Activated CD8-positive, alpha-beta T cell treated with anti-CD3 and anti-CD28 coated beads for 36 hours (primary cell): ENCODE data around the gene DRAXIN. TPM values are rescaled to one million over a fixed set of nuclear protein-coding genes. Genes with fewer than 3 reads are reported as not detected.

Experiments
- ATAC-seq: fragments of 200-7000 bp; cut with Tn5 transposase; one replicate; pipeline ENCODE4 v1.10.0; 2021; ENCODE audit warnings: mild to moderate bottlenecking, moderate library complexity
- CTCF ChIA-PET: fragments of 350-600 bp; sonication (Branson Sonifier 250); formaldehyde crosslinking; loops from one replicate; lab custom pipeline; 2021; ENCODE audit warnings: antibody characterized with exemption; lab: Charles Lee
- POLR2A ChIA-PET: fragments of 350-600 bp; sonication (Branson Sonifier 250); formaldehyde crosslinking; loops from one replicate; lab custom pipeline; 2021; ENCODE audit warnings: antibody characterized with exemption; lab: Charles Lee
- DNase-seq: peaks from one replicate; pipeline ENCODE4 v3.0.0-alpha.2; 2020
- H3K27ac Mint-ChIP-seq: one replicate; pipeline ENCODE4 v1.8.0; 2021; ENCODE audit warnings: mild to moderate bottlenecking, mixed read lengths
- H3K27me3 Mint-ChIP-seq: one replicate; pipeline ENCODE4 v1.8.0; 2021; ENCODE audit warnings: mixed read lengths
- H3K36me3 Mint-ChIP-seq: one replicate; pipeline ENCODE4 v1.8.0; 2021; ENCODE audit warnings: low read depth, mixed read lengths
- H3K4me1 Mint-ChIP-seq: one replicate; pipeline ENCODE4 v1.8.0; 2021; ENCODE audit warnings: low read depth, mixed read lengths
- H3K4me3 Mint-ChIP-seq: one replicate; pipeline ENCODE4 v1.8.0; 2021; ENCODE audit warnings: mild to moderate bottlenecking, moderate library complexity, mixed read lengths
- H3K9me3 Mint-ChIP-seq: one replicate; pipeline ENCODE4 v1.8.0; 2021; ENCODE audit warnings: mixed read lengths
- CTCF ChIP-seq: fragments of 200-600 bp; IDR thresholded peaks from one replicate; pipeline ENCODE4 v1.8.0; 2022; ENCODE audit warnings: antibody characterized with exemption, mild to moderate bottlenecking
- intact Hi-C: fragments of 100-400 bp; cut with micrococcal nuclease; formaldehyde crosslinking; loops from one replicate; pipeline ENCODE4 v1.10.0; 2022
- total RNA-seq, 2 experiments: library from RNA; stranded (reverse); gene quantifications; one replicate each; pipeline ENCODE4 v1.2.3, GENCODE V29; 2021

The DRAXIN gene
- total RNA-seq, 2 experiments from 2014 or later = 0.18 to 0.20 TPM

DNA sequence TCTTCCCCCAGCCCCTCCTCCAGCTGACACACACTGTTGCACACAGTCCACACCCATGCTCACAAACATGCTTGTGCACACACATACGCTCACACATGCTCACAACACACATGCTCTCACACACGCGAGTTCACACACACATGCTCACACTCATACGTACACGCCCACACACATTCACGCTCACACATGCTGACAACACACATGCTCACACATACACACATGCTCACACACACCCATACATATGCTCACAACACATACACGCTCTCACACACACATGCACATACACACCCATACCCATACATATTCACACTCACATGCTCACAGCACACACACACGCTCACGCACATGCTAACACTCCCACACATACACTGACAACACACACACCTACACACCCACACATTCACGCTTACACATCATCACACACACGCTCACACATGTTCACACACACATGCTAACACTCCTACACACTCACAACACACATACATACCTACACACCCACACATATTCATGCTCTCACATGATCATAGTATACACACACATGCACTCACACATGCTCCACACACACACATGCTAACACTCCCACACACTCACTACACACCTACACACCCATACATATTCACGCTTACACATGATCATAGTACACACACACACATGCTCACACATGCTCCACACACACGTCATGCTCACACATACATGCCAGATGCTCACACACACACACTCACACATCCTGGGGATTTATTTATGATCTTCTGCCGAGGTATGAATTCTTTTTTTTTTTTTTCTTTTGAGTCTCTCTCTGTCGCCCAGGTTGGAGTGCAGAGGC lies 10.7 kb downstream of the DRAXIN start:
- Mint-ChIP-seq H3K9me3 (no peaks in the 10 kb centered on the region), H3K27ac (no peak overlapping the region), H3K4me3 (no peak overlapping the region), H3K4me1 (peaks cover 6% of the 10 kb centered on the region), H3K36me3 (no peaks in the 10 kb centered on the region), H3K27me3 (peaks cover 1% of the 10 kb centered on the region)
- ChIA-PET CTCF (no interaction called here), POLR2A (no interaction called here)
- DNase-seq (no peak), ATAC-seq (no peak)
- intact Hi-C loops = no loop called here
- no peak for TF ChIP-seq CTCF

DNA sequence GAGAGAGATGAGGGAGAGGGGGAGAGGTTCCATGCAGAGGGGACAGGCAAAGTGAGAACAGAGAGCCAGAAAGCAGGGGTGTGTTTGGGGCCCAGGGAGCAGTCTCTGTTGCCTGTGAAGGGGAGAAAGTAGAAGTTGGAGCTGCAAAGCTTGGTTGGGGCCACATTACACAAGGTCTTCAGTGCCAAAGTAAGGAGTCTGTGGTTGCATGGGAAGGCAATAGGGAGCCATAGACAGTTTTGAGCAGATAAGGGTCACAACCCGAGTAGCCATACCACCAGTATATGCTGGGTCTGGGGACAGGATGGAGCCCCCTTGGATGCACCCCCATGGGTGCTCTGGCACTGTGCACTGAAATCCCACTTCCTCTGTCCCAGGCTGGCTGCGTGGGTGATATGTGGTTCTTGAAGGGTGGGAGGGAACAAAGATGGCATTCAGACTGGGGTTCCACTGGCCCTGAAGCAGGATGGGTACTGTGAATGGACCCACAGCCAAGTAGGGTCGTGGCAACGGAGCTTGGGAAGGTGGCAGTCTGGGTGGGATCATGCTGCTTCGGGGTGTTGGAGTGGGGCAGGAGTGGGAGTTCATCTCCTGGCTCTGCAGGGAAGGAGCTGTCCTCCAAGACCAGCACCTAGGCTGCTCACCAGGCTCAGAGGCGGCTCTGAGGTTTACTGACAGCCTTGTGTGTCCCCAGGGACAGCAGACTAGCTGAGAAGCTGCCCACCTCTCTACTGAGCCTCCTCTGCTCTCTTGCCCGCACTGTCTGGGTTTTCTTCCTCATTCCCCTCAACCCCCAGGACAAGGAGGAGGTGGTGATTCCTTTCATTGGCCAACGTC lies 12.1 kb downstream of the DRAXIN start:
- Mint-ChIP-seq H3K4me1 (no peaks in the 10 kb centered on the region), H3K9me3 (no peaks in the 10 kb centered on the region), H3K36me3 (no peaks in the 10 kb centered on the region), H3K27me3 (peaks cover 1% of the 10 kb centered on the region), H3K4me3 (no peak overlapping the region), H3K27ac (no peak overlapping the region)
- ChIA-PET POLR2A (interaction anchor here (1.1 kb wide), 1 partner anchor 13 kb away, joined by 3 read pairs; the partner anchor contains the start of gene DRAXIN), CTCF (no interaction called here)
- TF ChIP-seq CTCF = no peak
- intact Hi-C loops = no loop called here
- DNase-seq (no peak), ATAC-seq (no peak)

- Mint-ChIP-seq H3K4me3 (no peak overlapping the region), H3K4me1 (no peaks in the 10 kb centered on the region), H3K36me3 (no peaks in the 10 kb centered on the region), H3K9me3 (no peaks in the 10 kb centered on the region), H3K27ac (no peak overlapping the region), H3K27me3 (no peaks in the 10 kb centered on the region)
- intact Hi-C loops = no loop called here
- POLR2A ChIA-PET = interaction anchor here (1.1 kb wide), 1 partner anchor 13 kb away, joined by 3 read pairs; the partner anchor contains the start of gene DRAXIN
- CTCF ChIA-PET = no interaction called here
- no peak for DNase-seq
- TF ChIP-seq CTCF = no peak
- ATAC-seq = no peak
These were observed 12.7 kb downstream of the DRAXIN start for GRCh38 chr1:11704194-11704529.

GRCh38 chr1:11704691-11705475 lies 13.4 kb downstream of the DRAXIN start:
- DNase-seq (no peak), ATAC-seq (no peak)
- Mint-ChIP-seq H3K36me3 (no peaks in the 10 kb centered on the region), H3K27ac (no peak overlapping the region), H3K4me3 (no peak overlapping the region), H3K27me3 (no peaks in the 10 kb centered on the region), H3K9me3 (no peaks in the 10 kb centered on the region), H3K4me1 (no peaks in the 10 kb centered on the region)
- intact Hi-C loops = no loop called here
- POLR2A ChIA-PET = interaction anchor here (1.1 kb wide), 2 partner anchors 14 to 19 kb away, joined by 3 read pairs; partner anchors contain the start of gene DRAXIN
- TF ChIP-seq CTCF = no peak
- CTCF ChIA-PET = interaction anchor here (1.3 kb wide), 1 partner anchor 55 kb away, joined by 3 read pairs; no protein-coding TSS in a partner anchor
